Right lobe of liver (tissue), 4 donors: ENCODE data around the gene PCDHA8.

Source experiments
- POLR2A ChIP-seq: fragments of 450-650 bp; IDR thresholded peaks from one replicate; pipeline ENCODE4 v1.6.1; 2017; ENCODE audit warnings: antibody characterized with exemption, mild to moderate bottlenecking
- TF ChIP-seq, protein P1 (sequence below), 4 donors: fragments of 200-600 bp in 3 of 4; fragments of 450-650 bp in 1 of 4; IDR thresholded peaks; one replicate each; pipeline versions ENCODE4 v1.5.1 to v1.8.0; 2016 to 2022; ENCODE audit warnings: antibody characterized with exemption in 4 of 4, mild to moderate bottlenecking in 2 of 4
- donor health status: DM: no; HTN: no; CAD: no.
- donor health status: DM: no; HTN: no; CAD: no.
- donor health status: DM: no; HTN: yes; CAD: no.

DNA sequence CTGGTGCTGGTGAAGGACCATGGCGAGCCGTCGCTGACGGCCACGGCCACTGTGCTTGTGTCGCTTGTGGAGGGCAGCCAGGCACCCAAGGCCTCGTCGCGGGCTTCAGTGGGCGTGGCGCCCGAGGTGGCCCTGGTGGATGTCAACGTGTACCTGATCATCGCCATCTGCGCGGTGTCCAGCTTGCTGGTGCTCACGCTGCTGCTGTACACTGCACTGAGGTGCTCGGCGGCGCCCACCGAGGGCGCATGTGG, 16.9 kb downstream of the PCDHA8 start:
- TF ChIP-seq, protein P1, sequence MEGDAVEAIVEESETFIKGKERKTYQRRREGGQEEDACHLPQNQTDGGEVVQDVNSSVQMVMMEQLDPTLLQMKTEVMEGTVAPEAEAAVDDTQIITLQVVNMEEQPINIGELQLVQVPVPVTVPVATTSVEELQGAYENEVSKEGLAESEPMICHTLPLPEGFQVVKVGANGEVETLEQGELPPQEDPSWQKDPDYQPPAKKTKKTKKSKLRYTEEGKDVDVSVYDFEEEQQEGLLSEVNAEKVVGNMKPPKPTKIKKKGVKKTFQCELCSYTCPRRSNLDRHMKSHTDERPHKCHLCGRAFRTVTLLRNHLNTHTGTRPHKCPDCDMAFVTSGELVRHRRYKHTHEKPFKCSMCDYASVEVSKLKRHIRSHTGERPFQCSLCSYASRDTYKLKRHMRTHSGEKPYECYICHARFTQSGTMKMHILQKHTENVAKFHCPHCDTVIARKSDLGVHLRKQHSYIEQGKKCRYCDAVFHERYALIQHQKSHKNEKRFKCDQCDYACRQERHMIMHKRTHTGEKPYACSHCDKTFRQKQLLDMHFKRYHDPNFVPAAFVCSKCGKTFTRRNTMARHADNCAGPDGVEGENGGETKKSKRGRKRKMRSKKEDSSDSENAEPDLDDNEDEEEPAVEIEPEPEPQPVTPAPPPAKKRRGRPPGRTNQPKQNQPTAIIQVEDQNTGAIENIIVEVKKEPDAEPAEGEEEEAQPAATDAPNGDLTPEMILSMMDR (IDR thresholded peaks at IDR 0.05), result no peak
- no peak for TF ChIP-seq POLR2A
